GM12878 (cell line): Measurements from ENCODE around the gene RAB36. TPM values are rescaled to one million over a fixed set of nuclear protein-coding genes. Genes with fewer than 3 reads are reported as not detected.

ENCODE experiments used
- ATAC-seq: fragments of 200-7000 bp; cut with Tn5 transposase; 3 replicates; pipeline ENCODE4 v1.9.1; 2020; ENCODE audit warnings: mild to moderate bottlenecking, moderate library complexity
- BruUV-seq: library from RNA; stranded (reverse); fragments of 400-500 nt; replicated peaks from 2 replicates; lab custom pipeline; 2021; lab: Mats Ljungman, UMichigan
- CTCF ChIA-PET: fragments of 300-600 bp; sonication (Branson Sonifier 250); formaldehyde crosslinking; extraction: SDS; loops from one replicate; lab custom pipeline; 2021; ENCODE audit warnings: inconsistent platforms; lab: Yijun Ruan, JAX
- POLR2A ChIA-PET: fragments of 350-600 bp; formaldehyde crosslinking; extraction: SDS; loops from one replicate; lab custom pipeline; 2021; ENCODE audit warnings: inconsistent platforms; lab: Charles Lee
- RAD21 ChIA-PET: fragments of 300-600 bp; sonication (Branson Sonifier 250); formaldehyde crosslinking; loops from one replicate; lab custom pipeline; 2023; ENCODE audit warnings: antibody characterized with exemption; ENCODE audit not compliant: unreplicated experiment; lab: Charles Lee
- SMC1A ChIA-PET: fragments of 300-600 bp; sonication (Branson Sonifier 250); formaldehyde crosslinking; loops from one replicate; lab custom pipeline; 2023; ENCODE audit not compliant: unreplicated experiment, uncharacterized antibody; lab: Charles Lee
- DNase-seq: peaks from one replicate; pipeline ENCODE4 v3.0.0-alpha.2; 2011; ENCODE audit warnings: low read depth, low spot score
- FAIRE-seq: peaks from 3 replicates; lab custom pipeline; 2011; peaks lifted over from hg19 to GRCh38; lab: Jason Lieb, UNC
- H2AFZ ChIP-seq: 2 replicates; pipeline ENCODE4 v1.6.0; 2011; ENCODE audit warnings: low read depth, low read length, control low read depth; ENCODE audit not compliant: control insufficient read depth
- H3K27ac ChIP-seq: 2 replicates; pipeline ENCODE4 v1.5.1; 2011; ENCODE audit warnings: control low read depth; ENCODE audit not compliant: control insufficient read depth, insufficient read depth
- H3K27me3 ChIP-seq, 2 experiments: replicated peaks in 1 of 2; 2 replicates each; pipeline versions ENCODE4 v1.6.0 to v1.6.1; 2011; ENCODE audit warnings: low read length in 1 of 2; ENCODE audit not compliant: control insufficient read depth in 2 of 2, insufficient read depth in 2 of 2
- H3K36me3 ChIP-seq, 2 experiments: 2 replicates each; pipeline ENCODE4 v1.5.1; 2011; ENCODE audit warnings: low read length in 1 of 2; ENCODE audit not compliant: control insufficient read depth in 2 of 2, insufficient read depth in 2 of 2
- H3K4me1 ChIP-seq: 2 replicates; pipeline ENCODE4 v1.6.1; 2011; ENCODE audit warnings: mild to moderate bottlenecking, low read length, moderate library complexity, mixed read lengths; ENCODE audit not compliant: control insufficient read depth, insufficient read depth
- H3K4me2 ChIP-seq: 2 replicates; pipeline ENCODE4 v1.6.0; 2011; ENCODE audit warnings: control low read depth; ENCODE audit not compliant: control insufficient read depth, insufficient read depth
- H3K4me3 ChIP-seq: fragments of 200-600 bp; sonication (generic); 2 replicates; pipeline ENCODE4 v1.5.1; 2016
- H3K79me2 ChIP-seq: 2 replicates; pipeline ENCODE4 v1.6.0; 2011; ENCODE audit warnings: low read length; ENCODE audit not compliant: control insufficient read depth, insufficient read depth
- H3K9ac ChIP-seq: 2 replicates; pipeline ENCODE4 v1.8.0; 2011; ENCODE audit warnings: low read length, control low read depth, mixed read lengths; ENCODE audit not compliant: control insufficient read depth, insufficient read depth
- H3K9me3 ChIP-seq: replicated peaks from 3 replicates; pipeline ENCODE4 v1.5.1; 2011; ENCODE audit warnings: mild to moderate bottlenecking, low read length; ENCODE audit not compliant: control insufficient read depth, insufficient read depth
- H4K20me1 ChIP-seq: 2 replicates; pipeline ENCODE4 v1.6.0; 2011; ENCODE audit not compliant: control insufficient read depth, insufficient read depth
- BRCA1 ChIP-seq: IDR thresholded peaks from 2 replicates; pipeline ENCODE4 v1.6.1; 2011; ENCODE audit warnings: low read depth, low read length, improper control_type of control experiment
- CHD4 ChIP-seq: fragments of 200-600 bp; sonication (generic); IDR thresholded peaks from 2 replicates; pipeline ENCODE4 v1.6.1; 2016; ENCODE audit warnings: mild to moderate bottlenecking
- FOXK2 ChIP-seq: fragments of 450-650 bp; IDR thresholded peaks from 2 replicates; pipeline ENCODE4 v1.6.1; 2017; ENCODE audit warnings: mild to moderate bottlenecking, moderate library complexity
- KLF5 ChIP-seq: fragments of 450-650 bp; IDR thresholded peaks from 2 replicates; pipeline ENCODE4 v1.6.1; 2014; ENCODE audit warnings: mild to moderate bottlenecking; ENCODE audit not compliant: partially characterized antibody
- MEF2A ChIP-seq: IDR thresholded peaks from 2 replicates; pipeline ENCODE4 v1.6.1; 2011; ENCODE audit warnings: low read depth, mild to moderate bottlenecking, low read length, moderate library complexity; ENCODE audit not compliant: insufficient read depth
- NFYB ChIP-seq: IDR thresholded peaks from 2 replicates; pipeline ENCODE4 v1.6.1; 2011; ENCODE audit warnings: low read depth, mild to moderate bottlenecking, low read length, improper control_type of control experiment, moderate library complexity; ENCODE audit not compliant: insufficient read depth
- NR2C2 ChIP-seq: IDR thresholded peaks from 2 replicates; pipeline ENCODE4 v1.6.1; 2011; ENCODE audit warnings: borderline replicate concordance, low read depth; ENCODE audit not compliant: control insufficient read depth, insufficient read length
- NRF1 ChIP-seq: conservative IDR thresholded peaks from 2 replicates; pipeline ENCODE4 v1.6.1; 2011; ENCODE audit warnings: mild to moderate bottlenecking, low read depth, low read length, improper control_type of control experiment
- POLR2A ChIP-seq: IDR thresholded peaks from 2 replicates; pipeline ENCODE4 v1.6.1; 2011; ENCODE audit warnings: low read depth, mild to moderate bottlenecking, low read length
- SP1 ChIP-seq: IDR thresholded peaks from one replicate; pipeline ENCODE4 v1.6.1; 2011; ENCODE audit warnings: low read depth, low read length
- SREBF1 ChIP-seq: IDR thresholded peaks from 2 replicates; pipeline ENCODE4 v1.6.1; 2012; ENCODE audit warnings: mild to moderate bottlenecking, low read length
- WGBS: methylation state at CpG from one replicate; pipeline ENCODE4 v1.1.6; 2016; ENCODE audit warnings: low lambda C conversion rate; ENCODE audit not compliant: insufficient replicate concordance, insufficient coverage; ENCODE audit errors: missing lambda C conversion rate; 5-methylcytosine and 5-hydroxymethylcytosine counted together
- in situ Hi-C: fragments of 300-500 bp; cut with MboI; formaldehyde crosslinking; loops from 9 replicates; pipeline ENCODE4 v1.14.3; 2018; ENCODE audit warnings: mixed read lengths
- intact Hi-C: fragments of 100-400 bp; cut with micrococcal nuclease; formaldehyde crosslinking; loops from one replicate; pipeline ENCODE4 v1.14.2; 2022; ENCODE audit not compliant: unreplicated experiment
- polyA plus RNA-seq, 11 experiments: library from polyadenylated mRNA; depleted of rRNA in 4 of 11; unstranded in 6 of 11; stranded (reverse) in 5 of 11; fragments of >200 nt; fragmentation: Nextera tagmentation in 4 of 11; fragmentation: Illumina TruSeq in 1 of 11; extraction: Ambion mirVana in 4 of 11; extraction: Trizol in 1 of 11; gene quantifications; 1 replicate in 1 of 11; 2 replicates in 10 of 11; pipeline versions ENCODE4 v1.2.1 to v1.2.3, GENCODE V29; 2011 to 2016; ENCODE audit warnings: inconsistent platforms in 2 of 11, missing spikeins in 2 of 11, low read depth in 1 of 11
- total RNA-seq, 4 experiments: library from RNA; depleted of rRNA in 3 of 4; stranded (reverse); fragments of >200 nt in 3 of 4; fragmentation: Illumina TruSeq in 1 of 4; extraction: Trizol in 1 of 4; gene quantifications; 2 replicates each; pipeline versions ENCODE4 v1.2.1 to v1.2.3, GENCODE V29; 2013 to 2021
- TF ChIP-seq, protein P1 (sequence below): fragments of 450-650 bp; IDR thresholded peaks from 2 replicates; pipeline ENCODE4 v1.6.1; 2017; ENCODE audit warnings: borderline replicate concordance
- TF ChIP-seq, protein P2 (sequence below): fragments of 450-650 bp; IDR thresholded peaks from 2 replicates; pipeline ENCODE4 v1.6.1; 2018; ENCODE audit warnings: mild to moderate bottlenecking, low read depth, moderate library complexity; ENCODE audit not compliant: partially characterized antibody
- TF ChIP-seq, protein P3 (sequence below): IDR thresholded peaks from 2 replicates; pipeline ENCODE4 v1.6.1; 2012; ENCODE audit warnings: low read depth, low read length, improper control_type of control experiment
- TF ChIP-seq, protein P4 (sequence below): fragments of 150-350 bp; IDR thresholded peaks from 2 replicates; pipeline ENCODE4 v1.6.1; 2016; ENCODE audit warnings: low read depth, low read length

RAB36 gene
- total and polyA plus RNA-seq, 10 of the 15 experiments (the other 5 are each of a cell fraction or from before 2014, with no cell fraction given), result 0.31 to 2.7 (median 1.1) TPM

DNA sequence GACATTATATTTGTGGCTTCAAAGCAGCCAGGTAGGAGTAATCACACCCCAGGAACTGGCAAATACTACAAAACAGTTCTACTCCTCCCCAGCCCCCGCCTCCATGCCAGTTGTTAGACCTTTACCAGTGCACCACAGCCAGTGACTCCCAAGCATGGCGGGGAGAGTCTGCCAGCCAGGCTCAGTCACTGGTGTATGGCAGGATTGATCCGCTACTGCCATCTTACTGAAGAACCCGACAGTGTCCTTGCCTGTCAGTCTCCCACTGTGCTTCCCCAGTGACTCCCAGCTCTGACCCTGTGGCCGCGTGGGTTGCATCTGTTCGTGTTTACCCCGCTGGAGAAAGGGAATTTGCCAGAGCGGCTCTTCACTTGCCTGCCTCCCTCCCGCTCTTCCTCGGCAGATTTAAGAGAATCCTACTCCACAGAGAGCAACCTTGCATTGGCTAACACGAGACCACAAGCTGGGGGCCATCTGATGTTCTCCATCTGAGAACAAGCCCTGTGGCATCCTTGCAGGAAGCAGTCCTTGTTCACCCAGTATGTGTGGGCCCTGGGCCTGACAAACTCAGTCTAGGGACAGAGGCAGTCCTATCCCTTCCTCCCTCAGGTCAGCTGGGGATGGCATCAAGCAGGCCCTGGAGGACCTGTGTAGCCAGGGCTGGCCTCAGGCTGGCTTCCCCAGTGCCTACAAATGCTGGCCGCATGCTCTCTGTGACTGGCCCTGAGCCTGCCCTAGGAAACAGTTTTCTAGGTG, 41.9 kb upstream of the RAB36 start:
- 62% methylated on average over 13 of the region's 13 CpGs for WGBS
- no peak for TF ChIP-seq CHD4
- no peak for TF ChIP-seq POLR2A
- TF ChIP-seq BRCA1, result no peak
- TF ChIP-seq SP1, result no peak
- no peak for TF ChIP-seq NRF1
- TF ChIP-seq MEF2A, result no peak
- TF ChIP-seq NR2C2, result no peak
- TF ChIP-seq NFYB, result no peak
- no peak for TF ChIP-seq SREBF1
- TF ChIP-seq, protein P1, sequence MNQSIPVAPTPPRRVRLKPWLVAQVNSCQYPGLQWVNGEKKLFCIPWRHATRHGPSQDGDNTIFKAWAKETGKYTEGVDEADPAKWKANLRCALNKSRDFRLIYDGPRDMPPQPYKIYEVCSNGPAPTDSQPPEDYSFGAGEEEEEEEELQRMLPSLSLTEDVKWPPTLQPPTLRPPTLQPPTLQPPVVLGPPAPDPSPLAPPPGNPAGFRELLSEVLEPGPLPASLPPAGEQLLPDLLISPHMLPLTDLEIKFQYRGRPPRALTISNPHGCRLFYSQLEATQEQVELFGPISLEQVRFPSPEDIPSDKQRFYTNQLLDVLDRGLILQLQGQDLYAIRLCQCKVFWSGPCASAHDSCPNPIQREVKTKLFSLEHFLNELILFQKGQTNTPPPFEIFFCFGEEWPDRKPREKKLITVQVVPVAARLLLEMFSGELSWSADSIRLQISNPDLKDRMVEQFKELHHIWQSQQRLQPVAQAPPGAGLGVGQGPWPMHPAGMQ, result no peak
- TF ChIP-seq, protein P2, sequence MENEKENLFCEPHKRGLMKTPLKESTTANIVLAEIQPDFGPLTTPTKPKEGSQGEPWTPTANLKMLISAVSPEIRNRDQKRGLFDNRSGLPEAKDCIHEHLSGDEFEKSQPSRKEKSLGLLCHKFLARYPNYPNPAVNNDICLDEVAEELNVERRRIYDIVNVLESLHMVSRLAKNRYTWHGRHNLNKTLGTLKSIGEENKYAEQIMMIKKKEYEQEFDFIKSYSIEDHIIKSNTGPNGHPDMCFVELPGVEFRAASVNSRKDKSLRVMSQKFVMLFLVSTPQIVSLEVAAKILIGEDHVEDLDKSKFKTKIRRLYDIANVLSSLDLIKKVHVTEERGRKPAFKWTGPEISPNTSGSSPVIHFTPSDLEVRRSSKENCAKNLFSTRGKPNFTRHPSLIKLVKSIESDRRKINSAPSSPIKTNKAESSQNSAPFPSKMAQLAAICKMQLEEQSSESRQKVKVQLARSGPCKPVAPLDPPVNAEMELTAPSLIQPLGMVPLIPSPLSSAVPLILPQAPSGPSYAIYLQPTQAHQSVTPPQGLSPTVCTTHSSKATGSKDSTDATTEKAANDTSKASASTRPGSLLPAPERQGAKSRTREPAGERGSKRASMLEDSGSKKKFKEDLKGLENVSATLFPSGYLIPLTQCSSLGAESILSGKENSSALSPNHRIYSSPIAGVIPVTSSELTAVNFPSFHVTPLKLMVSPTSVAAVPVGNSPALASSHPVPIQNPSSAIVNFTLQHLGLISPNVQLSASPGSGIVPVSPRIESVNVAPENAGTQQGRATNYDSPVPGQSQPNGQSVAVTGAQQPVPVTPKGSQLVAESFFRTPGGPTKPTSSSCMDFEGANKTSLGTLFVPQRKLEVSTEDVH, result no peak
- TF ChIP-seq FOXK2, result no peak
- TF ChIP-seq, protein P3, sequence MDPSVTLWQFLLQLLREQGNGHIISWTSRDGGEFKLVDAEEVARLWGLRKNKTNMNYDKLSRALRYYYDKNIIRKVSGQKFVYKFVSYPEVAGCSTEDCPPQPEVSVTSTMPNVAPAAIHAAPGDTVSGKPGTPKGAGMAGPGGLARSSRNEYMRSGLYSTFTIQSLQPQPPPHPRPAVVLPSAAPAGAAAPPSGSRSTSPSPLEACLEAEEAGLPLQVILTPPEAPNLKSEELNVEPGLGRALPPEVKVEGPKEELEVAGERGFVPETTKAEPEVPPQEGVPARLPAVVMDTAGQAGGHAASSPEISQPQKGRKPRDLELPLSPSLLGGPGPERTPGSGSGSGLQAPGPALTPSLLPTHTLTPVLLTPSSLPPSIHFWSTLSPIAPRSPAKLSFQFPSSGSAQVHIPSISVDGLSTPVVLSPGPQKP, result no peak
- TF ChIP-seq KLF5, result no peak
- TF ChIP-seq, protein P4, sequence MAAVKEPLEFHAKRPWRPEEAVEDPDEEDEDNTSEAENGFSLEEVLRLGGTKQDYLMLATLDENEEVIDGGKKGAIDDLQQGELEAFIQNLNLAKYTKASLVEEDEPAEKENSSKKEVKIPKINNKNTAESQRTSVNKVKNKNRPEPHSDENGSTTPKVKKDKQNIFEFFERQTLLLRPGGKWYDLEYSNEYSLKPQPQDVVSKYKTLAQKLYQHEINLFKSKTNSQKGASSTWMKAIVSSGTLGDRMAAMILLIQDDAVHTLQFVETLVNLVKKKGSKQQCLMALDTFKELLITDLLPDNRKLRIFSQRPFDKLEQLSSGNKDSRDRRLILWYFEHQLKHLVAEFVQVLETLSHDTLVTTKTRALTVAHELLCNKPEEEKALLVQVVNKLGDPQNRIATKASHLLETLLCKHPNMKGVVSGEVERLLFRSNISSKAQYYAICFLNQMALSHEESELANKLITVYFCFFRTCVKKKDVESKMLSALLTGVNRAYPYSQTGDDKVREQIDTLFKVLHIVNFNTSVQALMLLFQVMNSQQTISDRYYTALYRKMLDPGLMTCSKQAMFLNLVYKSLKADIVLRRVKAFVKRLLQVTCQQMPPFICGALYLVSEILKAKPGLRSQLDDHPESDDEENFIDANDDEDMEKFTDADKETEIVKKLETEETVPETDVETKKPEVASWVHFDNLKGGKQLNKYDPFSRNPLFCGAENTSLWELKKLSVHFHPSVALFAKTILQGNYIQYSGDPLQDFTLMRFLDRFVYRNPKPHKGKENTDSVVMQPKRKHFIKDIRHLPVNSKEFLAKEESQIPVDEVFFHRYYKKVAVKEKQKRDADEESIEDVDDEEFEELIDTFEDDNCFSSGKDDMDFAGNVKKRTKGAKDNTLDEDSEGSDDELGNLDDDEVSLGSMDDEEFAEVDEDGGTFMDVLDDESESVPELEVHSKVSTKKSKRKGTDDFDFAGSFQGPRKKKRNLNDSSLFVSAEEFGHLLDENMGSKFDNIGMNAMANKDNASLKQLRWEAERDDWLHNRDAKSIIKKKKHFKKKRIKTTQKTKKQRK, result no peak

More for the DNA sequence above, 41.9 kb upstream of the RAB36 start:
- POLR2A ChIA-PET, result no interaction called here
- Histone ChIP-seq H3K79me2 (no peaks in the 10 kb centered on the region), H4K20me1 (no peaks in the 10 kb centered on the region), H3K27ac (no peak overlapping the region), H3K4me2 (no peak overlapping the region), H3K9ac (no peak overlapping the region), H3K27me3 (no peaks in the 10 kb centered on the region), H3K4me3 (no peak overlapping the region), H3K9me3 (no peaks in the 10 kb centered on the region), H3K4me1 (no peaks in the 10 kb centered on the region), H2AFZ (no peak overlapping the region), H3K36me3 (no peaks in the 10 kb centered on the region; a peak in 1 of 4 replicates)
- no TSS peak for BruUV-seq
- ATAC-seq (no peak), FAIRE-seq (no peak), DNase-seq (no peak)
- in situ Hi-C loops (no loop called here), intact Hi-C loops (no loop called here)
- CTCF ChIA-PET, result interaction anchor here (1.0 to 3.3 kb wide), 3 partner anchors 24 to 148 kb away, joined by 3 to 11 read pairs (median 6); no protein-coding TSS in a partner anchor
- SMC1A ChIA-PET, result interaction anchor here (1.5 to 3.3 kb wide), 2 partner anchors 78 to 144 kb away, joined by 3 to 12 read pairs; no protein-coding TSS in a partner anchor
- RAD21 ChIA-PET, result interaction anchor here (1.3 kb wide), 1 partner anchor 143 kb away, joined by 5 read pairs; no protein-coding TSS in a partner anchor
